ENCODE measurements around the gene ADCY9. TPM values are rescaled to one million over a fixed set of nuclear protein-coding genes. Genes with fewer than 3 reads are reported as not detected.
A peak's percentile ranks its signal among the peaks of the same experiment; 100 is the strongest.
"Not testable (repeated sequence)": the region's sequence is repeated elsewhere in the genome, so short reads cannot be mapped to it uniquely, and the experiment has no call there.

Gene ADCY9
- total and polyA plus RNA-seq, 5 experiments from 2014 or later = 0.20 to 6.5 (median 0.75) TPM

DNA sequence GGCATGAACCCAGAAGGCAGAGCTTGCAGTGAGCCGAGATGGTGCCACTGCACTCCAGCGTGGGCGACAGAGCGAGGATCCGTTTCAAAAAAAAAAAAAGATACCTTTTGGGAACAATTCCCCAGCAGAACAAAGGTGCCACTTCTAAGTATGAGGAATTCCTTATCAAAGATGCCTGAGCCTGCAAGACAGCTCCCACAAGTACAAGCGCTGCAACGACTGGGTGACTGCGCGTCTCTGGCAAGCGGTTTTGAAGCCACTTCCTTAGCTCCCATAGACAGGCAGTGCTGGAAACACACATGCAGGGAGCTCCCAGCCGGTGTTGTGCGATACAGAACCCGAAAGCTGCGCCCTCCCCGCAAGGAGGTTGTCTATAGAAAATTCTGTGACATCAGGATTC is 60.5 kb downstream of the ADCY9 start:
- H3K27ac Mint-ChIP-seq = no peak overlapping the region
- H3K4me3 Mint-ChIP-seq = no peak overlapping the region
- no peaks in the 10 kb centered on the region for H3K27me3 Mint-ChIP-seq
- ATAC-seq (no peak), DNase-seq (no peak)
- H3K36me3 Mint-ChIP-seq = peaks cover 0 to 5% (median 1%) of the 10 kb centered on the region in 3 donors
- POLR2A ChIA-PET = no interaction called here
- H3K4me1 Mint-ChIP-seq = peaks cover 10 to 33% (median 18%) of the 10 kb centered on the region in 4 donors
- H3K9me3 Mint-ChIP-seq = peaks cover 0 to 18% (median 8%) of the 10 kb centered on the region in 9 donors

DNA sequence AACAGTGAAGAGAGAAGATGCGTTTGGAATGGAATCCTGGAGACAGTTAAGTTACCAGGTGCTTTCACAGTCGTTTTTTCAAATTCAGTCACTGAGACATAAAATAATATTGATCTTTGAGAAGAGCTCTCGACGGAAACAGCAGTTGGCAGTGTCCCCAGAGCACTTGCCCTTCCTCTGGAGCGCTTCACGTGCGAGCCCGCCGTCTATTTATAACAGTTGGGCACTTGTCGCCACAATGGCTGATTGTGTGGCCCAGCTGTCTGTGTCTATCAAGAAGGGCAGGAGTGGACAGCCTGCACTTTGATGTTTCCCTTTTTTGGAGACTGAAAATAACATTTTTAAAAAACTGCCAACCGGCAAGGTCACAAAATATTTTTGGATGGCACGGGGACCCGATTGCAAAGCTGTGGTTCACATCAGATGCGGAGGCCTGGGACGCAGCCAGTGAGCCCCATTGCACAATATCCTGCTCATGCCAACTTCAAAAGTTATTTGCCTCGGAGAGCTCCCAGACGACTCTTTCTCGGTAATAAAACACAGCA is 62.9 kb downstream of the ADCY9 start:
- Mint-ChIP-seq H3K4me1 (peaks cover 0 to 14% (median 8%) of the 10 kb centered on the region in 4 donors), H3K27me3 (no peaks in the 10 kb centered on the region), H3K4me3 (peak overlapping the region in 7 of 10 donors; percentile 18 to 51 (median 36)), H3K27ac (peak overlapping the region in 2 of 10 donors; percentile 29 to 60), H3K9me3 (peaks cover 0 to under 1% (median 0%) of the 10 kb centered on the region in 9 donors), H3K36me3 (no peaks in the 10 kb centered on the region)
- POLR2A ChIA-PET = no interaction called here
- no peak for ATAC-seq
- no peak for DNase-seq

DNA sequence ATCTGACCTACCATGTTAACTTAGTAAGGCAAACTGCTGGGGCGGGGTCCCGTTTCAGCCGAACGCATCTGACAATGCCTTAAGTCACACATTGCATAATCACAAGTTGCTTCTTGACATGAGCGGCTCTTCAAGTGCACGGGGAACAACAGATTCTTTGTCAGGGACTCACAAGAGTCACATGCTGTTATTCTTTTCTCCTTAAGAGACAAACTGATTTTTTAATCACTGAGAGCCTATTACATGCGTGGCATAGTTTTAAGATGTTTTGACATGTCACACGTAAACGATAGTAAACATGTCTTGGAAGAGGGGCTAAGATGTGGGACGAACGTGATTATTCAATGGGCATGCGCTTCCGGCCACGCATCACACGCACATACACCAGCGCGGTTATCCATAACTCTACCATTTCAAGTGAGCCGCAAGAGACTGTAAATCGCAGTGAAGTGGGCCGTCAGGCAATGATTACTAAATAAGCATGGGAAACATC is 63.4 kb downstream of the ADCY9 start:
- POLR2A ChIA-PET = no interaction called here
- DNase-seq (no peak), ATAC-seq (no peak)
- peak overlapping the region in 3 of 10 donors; percentile 18 to 36 (median 34) for H3K4me3 Mint-ChIP-seq
- H3K4me1 Mint-ChIP-seq = peaks cover 0 to 14% (median 8%) of the 10 kb centered on the region in 4 donors
- no peaks in the 10 kb centered on the region for H3K36me3 Mint-ChIP-seq
- peak overlapping the region in 1 of 10 donors; percentile 58 for H3K27ac Mint-ChIP-seq
- no peaks in the 10 kb centered on the region for H3K9me3 Mint-ChIP-seq
- H3K27me3 Mint-ChIP-seq = no peaks in the 10 kb centered on the region

DNA sequence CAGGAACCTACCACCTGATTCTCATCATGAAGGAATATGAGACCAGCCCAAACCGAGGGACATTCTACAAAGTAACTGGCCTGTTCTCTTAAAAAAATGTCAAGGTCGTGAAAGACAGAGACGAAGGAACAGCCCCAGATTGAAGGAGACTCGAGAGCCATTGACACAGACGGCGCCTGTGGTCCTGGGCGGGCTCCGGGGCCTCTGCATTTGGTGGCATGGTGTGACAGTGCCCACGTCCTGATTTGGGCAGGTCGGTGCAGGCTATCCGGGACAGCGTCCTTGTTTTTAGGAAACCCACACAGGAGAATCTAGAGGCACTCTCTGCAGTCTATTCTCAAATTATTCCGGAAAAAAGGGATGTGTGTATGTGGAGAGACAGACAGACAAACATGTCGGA is 64.1 kb downstream of the ADCY9 start:
- DNase-seq = no peak
- Mint-ChIP-seq H3K9me3 (no peaks in the 10 kb centered on the region), H3K4me3 (no peak overlapping the region), H3K36me3 (no peaks in the 10 kb centered on the region), H3K4me1 (peaks cover 0 to 12% (median 8%) of the 10 kb centered on the region in 4 donors), H3K27ac (no peak overlapping the region), H3K27me3 (no peaks in the 10 kb centered on the region)
- ATAC-seq = no peak
- POLR2A ChIA-PET = no interaction called here

DNA sequence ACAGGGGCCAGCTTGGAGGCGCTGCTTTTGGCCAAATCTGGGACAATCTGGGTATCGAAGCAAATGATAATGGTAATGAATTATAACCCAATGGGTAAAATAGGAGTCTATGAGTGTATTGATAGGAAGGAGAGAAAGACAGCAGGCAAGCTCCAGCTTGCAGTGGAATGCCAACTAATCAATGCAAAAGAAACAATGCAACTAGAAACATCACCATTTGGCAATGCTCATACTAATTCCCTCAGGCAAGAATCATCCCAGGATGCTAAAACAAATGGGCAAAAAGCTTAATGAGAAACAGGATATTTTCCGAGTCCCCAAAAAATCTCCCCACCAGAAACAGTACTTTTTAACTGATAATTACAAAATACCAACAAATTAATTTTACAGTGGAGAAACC is 64.7 kb downstream of the ADCY9 start:
- Mint-ChIP-seq H3K27me3 (no peaks in the 10 kb centered on the region), H3K27ac (no peak overlapping the region), H3K36me3 (no peaks in the 10 kb centered on the region), H3K4me3 (no peak overlapping the region), H3K9me3 (no peaks in the 10 kb centered on the region), H3K4me1 (peaks cover 0 to 12% (median 8%) of the 10 kb centered on the region in 4 donors)
- POLR2A ChIA-PET = no interaction called here
- no peak for DNase-seq
- no peak for ATAC-seq

DNA sequence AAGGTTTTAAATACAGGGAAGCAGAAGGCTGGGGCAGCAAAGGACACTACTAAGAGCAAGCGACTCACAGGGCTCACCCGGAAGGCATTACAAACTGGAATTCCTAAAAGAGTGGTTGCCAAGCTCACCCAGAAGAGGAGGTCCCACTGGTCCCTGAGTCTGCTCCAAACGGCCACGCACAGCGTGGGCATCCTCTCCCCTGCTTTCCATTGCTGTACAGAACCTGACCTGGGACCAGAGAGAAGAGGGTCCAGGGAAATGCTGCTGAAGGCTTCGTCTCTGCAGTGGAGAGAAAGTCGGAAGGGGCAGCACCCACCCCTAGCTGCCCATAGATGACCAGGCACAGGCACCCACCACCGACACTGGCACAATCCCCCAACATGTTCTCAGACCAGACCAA is 67.2 kb downstream of the ADCY9 start:
- Mint-ChIP-seq H3K9me3 (no peaks in the 10 kb centered on the region), H3K36me3 (no peaks in the 10 kb centered on the region), H3K4me3 (no peak overlapping the region), H3K27ac (peak overlapping the region in 1 of 10 donors; percentile 21), H3K27me3 (peaks cover 0 to 1% (median 0%) of the 10 kb centered on the region in 5 donors), H3K4me1 (peaks cover 4 to 20% (median 9%) of the 10 kb centered on the region in 4 donors)
- DNase-seq (no peak), ATAC-seq (no peak)
- POLR2A ChIA-PET = no interaction called here

DNA sequence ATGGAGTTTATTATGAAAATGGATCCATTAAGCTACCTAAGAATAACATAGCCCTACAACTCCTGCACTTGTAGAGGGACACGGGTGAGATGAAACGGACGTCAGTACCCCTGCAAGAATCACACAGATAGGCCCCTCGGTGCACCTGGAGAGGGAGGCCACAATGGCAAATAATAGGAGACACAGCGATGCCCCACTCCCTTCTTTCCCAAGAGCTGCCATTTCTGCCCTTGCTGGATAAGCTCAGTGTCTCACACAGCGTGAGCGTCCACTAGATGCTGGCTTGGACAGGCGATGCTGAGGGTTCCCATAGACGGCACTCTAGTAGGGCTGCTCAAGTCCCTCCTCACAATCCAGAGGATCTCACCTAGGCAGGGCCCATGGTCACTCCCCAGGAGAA is 67.8 kb downstream of the ADCY9 start:
- no peak for DNase-seq
- Mint-ChIP-seq H3K4me3 (no peak overlapping the region), H3K4me1 (peaks cover 4 to 18% (median 8%) of the 10 kb centered on the region in 4 donors), H3K9me3 (no peaks in the 10 kb centered on the region), H3K36me3 (no peaks in the 10 kb centered on the region), H3K27ac (no peak overlapping the region), H3K27me3 (peaks cover 0 to 1% (median 0%) of the 10 kb centered on the region in 5 donors)
- no peak for ATAC-seq
- POLR2A ChIA-PET = no interaction called here

DNA sequence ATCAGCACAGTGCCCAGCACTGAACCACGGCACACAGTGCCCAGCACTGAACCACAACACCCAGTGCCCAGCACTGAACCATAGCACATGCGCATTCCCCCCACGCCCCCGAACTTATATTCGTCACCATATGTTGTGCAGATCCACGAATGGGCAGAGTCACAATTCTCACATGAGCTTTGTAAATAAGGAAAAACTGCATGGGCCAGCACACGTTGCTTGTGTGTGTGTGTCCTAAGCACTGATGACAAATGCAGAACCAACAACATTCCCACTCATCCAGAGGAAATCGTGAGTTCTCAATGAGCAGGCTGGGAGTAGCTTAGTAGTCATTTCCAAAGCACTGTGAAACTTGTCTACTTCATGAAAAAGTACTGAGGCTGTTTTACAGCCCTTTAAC is 70.0 kb downstream of the ADCY9 start:
- ATAC-seq (no peak), DNase-seq (no peak)
- peaks cover 0 to 9% (median 3%) of the 10 kb centered on the region in 4 donors for H3K4me1 Mint-ChIP-seq
- peaks cover 0 to 1% (median 0%) of the 10 kb centered on the region in 5 donors for H3K27me3 Mint-ChIP-seq
- H3K27ac Mint-ChIP-seq = peak overlapping the region in 1 of 10 donors; percentile 57
- no peaks in the 10 kb centered on the region for H3K9me3 Mint-ChIP-seq
- H3K4me3 Mint-ChIP-seq = no peak overlapping the region
- no peaks in the 10 kb centered on the region for H3K36me3 Mint-ChIP-seq
- POLR2A ChIA-PET = no interaction called here

DNA sequence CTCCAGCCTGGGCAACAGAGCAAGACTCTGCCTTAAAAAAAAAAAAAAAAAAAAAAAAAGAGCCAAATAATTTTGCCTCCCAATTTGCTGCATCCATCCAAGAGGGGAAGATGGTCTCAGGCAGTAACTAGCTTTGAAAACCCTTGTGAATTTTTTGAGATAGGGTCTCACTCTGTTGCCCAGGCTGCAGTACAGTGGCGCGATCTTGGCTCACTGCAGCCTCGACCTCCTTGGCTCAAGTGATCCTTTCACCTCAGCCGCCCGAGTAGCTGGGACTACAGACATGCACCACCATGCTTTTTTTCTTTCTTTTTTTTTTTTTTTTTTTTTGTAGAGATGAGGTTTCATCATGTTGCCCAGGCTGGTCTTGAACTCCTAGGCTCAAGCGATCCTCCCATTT is 70.7 kb downstream of the ADCY9 start:
- not testable (repeated sequence) for H3K9me3 Mint-ChIP-seq, H3K36me3 Mint-ChIP-seq

DNA sequence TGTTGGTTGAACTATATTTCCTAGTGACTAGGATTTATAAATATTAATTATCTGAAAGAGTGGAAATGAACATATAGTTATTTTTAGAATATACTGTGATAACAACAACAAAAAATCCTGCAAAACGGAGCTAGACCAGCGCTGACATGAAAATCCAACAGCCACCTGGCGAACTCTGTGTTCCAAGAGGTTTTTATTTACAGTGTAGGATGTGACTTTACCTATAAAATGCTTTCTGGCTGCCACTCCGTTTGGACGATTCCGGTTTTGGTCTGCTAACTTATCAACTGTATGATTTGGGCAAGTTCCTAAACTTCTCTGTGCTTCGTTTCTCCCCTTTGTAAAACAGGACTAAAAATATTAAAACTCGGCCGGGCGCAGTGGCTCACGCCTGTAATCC is 73.7 kb downstream of the ADCY9 start:
- ATAC-seq (no peak), DNase-seq (no peak)
- no peak overlapping the region for H3K27ac Mint-ChIP-seq
- peaks cover 0 to 9% (median 4%) of the 10 kb centered on the region in 4 donors for H3K4me1 Mint-ChIP-seq
- H3K36me3 Mint-ChIP-seq = peaks cover 0 to 2% (median 0%) of the 10 kb centered on the region in 3 donors
- H3K9me3 Mint-ChIP-seq = no peaks in the 10 kb centered on the region
- H3K4me3 Mint-ChIP-seq = no peak overlapping the region
- H3K27me3 Mint-ChIP-seq = peaks cover 0 to 1% (median 0%) of the 10 kb centered on the region in 5 donors
- POLR2A ChIA-PET = no interaction called here

More for the DNA sequence above, 70.7 kb downstream of the ADCY9 start:
- H3K4me3 Mint-ChIP-seq, POLR2A ChIA-PET, ATAC-seq, DNase-seq, H3K4me1 Mint-ChIP-seq, H3K27me3 Mint-ChIP-seq: not testable (repeated sequence)
- H3K27ac Mint-ChIP-seq = peak overlapping the region in 1 of 10 donors; percentile 34

DNA sequence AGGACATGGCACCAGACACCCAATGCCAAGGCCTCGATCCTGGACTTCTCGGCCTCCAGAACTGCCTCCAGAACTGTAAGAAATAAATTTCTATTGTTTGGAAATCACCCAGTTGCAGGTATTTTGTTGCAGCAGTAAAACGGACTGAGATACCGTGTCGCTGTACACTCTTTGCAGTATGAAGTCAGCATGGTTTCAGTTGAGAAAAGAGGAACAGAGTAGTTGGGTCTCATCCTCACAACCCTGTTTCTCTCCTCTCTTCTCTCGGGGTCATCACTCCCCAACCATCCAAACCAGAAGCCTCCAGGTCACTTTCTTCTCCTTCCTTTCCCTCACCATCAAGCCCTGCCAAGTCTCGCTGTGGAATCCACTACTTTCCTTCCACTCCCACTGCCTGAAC is 77.8 kb downstream of the ADCY9 start:
- Mint-ChIP-seq H3K4me3 (no peak overlapping the region), H3K36me3 (peaks cover 0 to 2% (median 0%) of the 10 kb centered on the region in 3 donors), H3K27ac (no peak overlapping the region), H3K9me3 (no peaks in the 10 kb centered on the region), H3K27me3 (no peaks in the 10 kb centered on the region), H3K4me1 (peaks cover 0 to 1% (median under 1%) of the 10 kb centered on the region in 4 donors)
- DNase-seq (no peak), ATAC-seq (no peak)
- POLR2A ChIA-PET = no interaction called here

DNA sequence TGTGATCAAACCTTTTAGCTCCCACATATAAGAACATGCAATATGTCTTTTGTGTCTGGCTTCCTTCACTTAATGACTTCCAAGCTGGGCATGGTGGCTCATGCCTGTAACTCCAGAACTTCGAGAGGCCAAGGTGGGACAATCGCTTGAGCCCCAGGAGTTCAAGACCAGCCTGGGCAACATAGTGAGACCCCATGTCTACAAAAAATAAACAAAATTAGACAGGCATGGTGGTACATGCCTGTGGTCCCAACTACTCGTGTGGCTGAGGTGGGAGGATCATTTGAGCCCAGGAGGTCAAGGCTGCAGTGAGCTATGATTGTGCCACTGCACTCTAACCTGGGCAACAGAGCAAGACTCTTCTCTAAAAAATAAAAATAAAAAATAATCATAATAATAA is 79.3 kb downstream of the ADCY9 start:
- DNase-seq, POLR2A ChIA-PET, H3K9me3 Mint-ChIP-seq, ATAC-seq, H3K27me3 Mint-ChIP-seq, H3K27ac Mint-ChIP-seq, H3K36me3 Mint-ChIP-seq, H3K4me3 Mint-ChIP-seq: not testable (repeated sequence)
- H3K4me1 Mint-ChIP-seq = peaks cover 3 to 12% (median 5%) of the 10 kb centered on the region in 4 donors

DNA sequence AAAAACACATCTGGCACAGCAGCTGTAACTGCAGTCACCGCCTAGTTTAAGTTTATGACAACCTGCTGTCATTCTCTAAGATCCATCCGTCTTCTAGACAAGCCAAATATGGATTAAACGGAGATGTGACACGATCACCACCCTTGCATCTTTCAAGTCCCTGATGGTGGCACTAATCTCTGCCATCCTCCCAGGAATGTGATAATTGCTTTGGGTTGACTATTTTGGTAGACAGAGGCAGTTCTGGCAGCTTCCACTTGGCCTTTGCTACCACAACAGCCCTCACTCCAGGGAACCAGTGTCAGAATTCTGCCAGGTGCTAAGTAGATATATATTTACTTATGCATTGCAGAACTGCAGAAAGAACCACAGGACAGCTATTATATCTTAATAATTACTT is 81.3 kb downstream of the ADCY9 start:
- POLR2A ChIA-PET = no interaction called here
- H3K4me1 Mint-ChIP-seq = peaks cover 5 to 25% (median 17%) of the 10 kb centered on the region in 4 donors
- no peak for DNase-seq
- no peak overlapping the region for H3K27ac Mint-ChIP-seq
- H3K36me3 Mint-ChIP-seq = peaks cover 0 to 2% (median 0%) of the 10 kb centered on the region in 3 donors
- H3K4me3 Mint-ChIP-seq = no peak overlapping the region
- no peak for ATAC-seq
- no peaks in the 10 kb centered on the region for H3K27me3 Mint-ChIP-seq
- H3K9me3 Mint-ChIP-seq = no peaks in the 10 kb centered on the region

DNA sequence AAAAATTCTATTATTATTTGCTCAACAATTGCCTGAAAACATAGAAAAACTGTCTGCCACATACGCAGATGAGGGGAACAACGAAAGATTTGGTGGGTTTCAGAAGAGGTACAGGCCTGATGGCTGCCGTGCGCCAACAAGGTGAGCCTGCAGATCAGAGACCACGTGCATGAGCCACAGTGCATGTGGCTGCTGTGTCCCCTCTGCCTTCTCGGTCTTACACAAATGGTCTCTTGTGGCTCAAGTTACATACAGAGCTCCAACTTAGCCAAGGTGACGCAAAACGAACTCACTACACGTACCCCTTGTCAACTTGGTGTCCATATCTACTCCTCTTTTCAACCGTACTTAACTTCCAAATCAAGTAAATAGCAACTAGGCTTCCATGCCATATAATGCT is 82.3 kb downstream of the ADCY9 start:
- no peak for ATAC-seq

More for the DNA sequence above, 82.3 kb downstream of the ADCY9 start:
- DNase-seq = no peak
- Mint-ChIP-seq H3K9me3 (no peaks in the 10 kb centered on the region), H3K4me1 (peaks cover 5 to 29% (median 19%) of the 10 kb centered on the region in 4 donors), H3K36me3 (peaks cover 0 to 2% (median 0%) of the 10 kb centered on the region in 3 donors), H3K27me3 (no peaks in the 10 kb centered on the region), H3K4me3 (no peak overlapping the region), H3K27ac (no peak overlapping the region)
- POLR2A ChIA-PET = interaction anchor here (0.7 kb wide), 1 partner anchor 317 kb away, joined by 4 read pairs; no protein-coding TSS in a partner anchor

Measured in naive thymus-derived CD8-positive, alpha-beta T cell (primary cell).